Measurements from ENCODE around the gene CTBS.
A peak's percentile ranks its signal among the peaks of the same experiment; 100 is the strongest.

CTBS gene

GRCh38 chr1:84621553-84621952 lies 47.3 kb upstream of the CTBS start:
- Histone ChIP-seq H3K4me3 (ENCODE audit: low read depth, low read length) (no peak overlapping the region), H3K27ac (ENCODE audit: extremely low read depth, low read depth, low read length) (no peak overlapping the region), H3K4me1 (ENCODE audit: control insufficient read depth, insufficient read depth, low read length) (peaks cover 2% of the 10 kb centered on the region; the same call in 1 of the 2 replicates), H3K9me3 (ENCODE audit: control insufficient read depth, insufficient read depth, low read depth, low read length) (no peaks in the 10 kb centered on the region), H3K36me3 (ENCODE audit: control insufficient read depth in 2 of 2, insufficient read depth in 1 of 2, low read length in 2 of 2) (no peaks in the 10 kb centered on the region)
- ChIA-PET POLR2A (interaction anchor here (1.5 kb wide), 1 partner anchor 48 kb away, joined by 5 read pairs; the partner anchor contains the start of gene CTBS), CTCF (interaction anchor here (0.6 to 1.4 kb wide), 4 partner anchors 10 to 878 kb away, joined by 3 to 5 read pairs (median 4); no protein-coding TSS in a partner anchor)
- TF ChIP-seq OSR2 (tag by site-specific recombination; IDR thresholded peaks at IDR 0.05) (no peak), ZFP41 (tag by site-specific recombination; IDR thresholded peaks at IDR 0.05; ENCODE audit: borderline replicate concordance) (no peak), ZNF37A (tag by site-specific recombination; IDR thresholded peaks at IDR 0.05) (no peak), INSM2 (tag by site-specific recombination; IDR thresholded peaks at IDR 0.05) (no peak)

DNA sequence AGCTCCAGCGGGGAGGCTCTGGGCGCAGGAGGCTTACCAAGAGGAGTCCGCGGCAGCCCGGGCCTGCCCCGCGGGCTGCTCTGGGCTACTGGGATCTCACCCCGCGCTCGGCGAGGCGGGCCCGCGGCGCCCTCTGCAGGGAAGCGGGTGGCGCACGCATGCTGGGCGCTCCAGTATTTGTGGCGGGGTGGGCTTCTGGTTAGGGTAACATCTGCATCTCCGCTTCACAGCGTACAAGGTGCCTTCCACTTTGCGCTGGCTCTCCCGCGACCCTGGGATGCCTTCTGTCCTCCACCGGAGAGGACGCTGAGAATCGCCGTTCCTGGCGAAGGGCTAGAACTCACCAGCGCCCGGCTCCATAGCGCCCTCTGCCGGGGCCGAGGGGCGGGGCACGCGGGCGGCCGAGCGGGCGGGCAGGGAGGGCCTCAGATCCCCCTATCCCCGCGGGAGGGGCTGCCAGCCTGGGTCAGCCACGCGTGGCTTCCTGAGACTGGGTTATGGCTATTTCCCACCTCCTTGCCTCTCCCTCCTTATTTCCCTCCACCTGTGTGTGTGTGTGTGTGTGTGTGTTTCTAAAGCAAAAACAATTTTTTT lies 46.6 kb upstream of the CTBS start:
- ChIA-PET POLR2A (interaction anchor here (1.5 kb wide), 1 partner anchor 47 kb away, joined by 5 read pairs; the partner anchor contains the start of gene CTBS), CTCF (interaction anchor here (0.6 to 2.0 kb wide), 22 partner anchors 9 to 692 kb away, joined by 3 to 14 read pairs (median 4); no protein-coding TSS in a partner anchor)
- H3K9me3 ChIP-seq (ENCODE audit: control insufficient read depth, insufficient read depth, low read depth, low read length): no peaks in the 10 kb centered on the region
- peaks cover 2% of the 10 kb centered on the region; the same call in 1 of the 2 replicates for H3K4me1 ChIP-seq (ENCODE audit: control insufficient read depth, insufficient read depth, low read length)
- peak overlapping the region; percentile 67 for H3K4me3 ChIP-seq (ENCODE audit: low read depth, low read length)
- H3K27ac ChIP-seq (ENCODE audit: extremely low read depth, low read depth, low read length): peak overlapping the region; percentile 71; the same call in 1 of the 2 replicates
- no peaks in the 10 kb centered on the region for H3K36me3 ChIP-seq (ENCODE audit: control insufficient read depth in 2 of 2, insufficient read depth in 1 of 2, low read length in 2 of 2)
- TF ChIP-seq ZNF513 (tag by site-specific recombination; IDR thresholded peaks at IDR 0.05) (no peak), ZNF280D (tag by site-specific recombination; IDR thresholded peaks at IDR 0.05) (no peak), MYNN (tag by site-specific recombination; IDR thresholded peaks at IDR 0.05; ENCODE audit: borderline replicate concordance) (no peak), SP2 (tag by site-specific recombination; IDR thresholded peaks at IDR 0.05) (peak; percentile 48; the same call in 1 of the 2 replicates), ZNF335 (tag by site-specific recombination; conservative IDR thresholded peaks at IDR 0.05) (peak; percentile 35; the same call in 1 of the 2 replicates), ZNF48 (tag by site-specific recombination; IDR thresholded peaks at IDR 0.05) (no peak), RBAK (tag by site-specific recombination; IDR thresholded peaks at IDR 0.05) (no peak), PATZ1 (tag by site-specific recombination; IDR thresholded peaks at IDR 0.05) (peak; percentile 96), ZNF76 (tag by site-specific recombination; IDR thresholded peaks at IDR 0.05; ENCODE audit: borderline replicate concordance, low read depth) (no peak), ZNF324 (tag by site-specific recombination; IDR thresholded peaks at IDR 0.05) (peak; percentile 82), BCL11A (tag by site-specific recombination; IDR thresholded peaks at IDR 0.05; ENCODE audit: low read depth) (no peak), ZBTB48 (tag by site-specific recombination; IDR thresholded peaks at IDR 0.05) (peak; percentile 75; the same call in 1 of the 2 replicates)
- TF ChIP-seq, protein P1, sequence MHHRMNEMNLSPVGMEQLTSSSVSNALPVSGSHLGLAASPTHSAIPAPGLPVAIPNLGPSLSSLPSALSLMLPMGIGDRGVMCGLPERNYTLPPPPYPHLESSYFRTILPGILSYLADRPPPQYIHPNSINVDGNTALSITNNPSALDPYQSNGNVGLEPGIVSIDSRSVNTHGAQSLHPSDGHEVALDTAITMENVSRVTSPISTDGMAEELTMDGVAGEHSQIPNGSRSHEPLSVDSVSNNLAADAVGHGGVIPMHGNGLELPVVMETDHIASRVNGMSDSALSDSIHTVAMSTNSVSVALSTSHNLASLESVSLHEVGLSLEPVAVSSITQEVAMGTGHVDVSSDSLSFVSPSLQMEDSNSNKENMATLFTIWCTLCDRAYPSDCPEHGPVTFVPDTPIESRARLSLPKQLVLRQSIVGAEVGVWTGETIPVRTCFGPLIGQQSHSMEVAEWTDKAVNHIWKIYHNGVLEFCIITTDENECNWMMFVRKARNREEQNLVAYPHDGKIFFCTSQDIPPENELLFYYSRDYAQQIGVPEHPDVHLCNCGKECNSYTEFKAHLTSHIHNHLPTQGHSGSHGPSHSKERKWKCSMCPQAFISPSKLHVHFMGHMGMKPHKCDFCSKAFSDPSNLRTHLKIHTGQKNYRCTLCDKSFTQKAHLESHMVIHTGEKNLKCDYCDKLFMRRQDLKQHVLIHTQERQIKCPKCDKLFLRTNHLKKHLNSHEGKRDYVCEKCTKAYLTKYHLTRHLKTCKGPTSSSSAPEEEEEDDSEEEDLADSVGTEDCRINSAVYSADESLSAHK (tag by site-specific recombination; IDR thresholded peaks at IDR 0.05): 0 out of 2 replicates have a peak, but pooled peaks have one; percentile 16
- TF ChIP-seq, protein P2, sequence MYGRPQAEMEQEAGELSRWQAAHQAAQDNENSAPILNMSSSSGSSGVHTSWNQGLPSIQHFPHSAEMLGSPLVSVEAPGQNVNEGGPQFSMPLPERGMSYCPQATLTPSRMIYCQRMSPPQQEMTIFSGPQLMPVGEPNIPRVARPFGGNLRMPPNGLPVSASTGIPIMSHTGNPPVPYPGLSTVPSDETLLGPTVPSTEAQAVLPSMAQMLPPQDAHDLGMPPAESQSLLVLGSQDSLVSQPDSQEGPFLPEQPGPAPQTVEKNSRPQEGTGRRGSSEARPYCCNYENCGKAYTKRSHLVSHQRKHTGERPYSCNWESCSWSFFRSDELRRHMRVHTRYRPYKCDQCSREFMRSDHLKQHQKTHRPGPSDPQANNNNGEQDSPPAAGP (tag by site-specific recombination; IDR thresholded peaks at IDR 0.05): peak; percentile 83
